HG02943 (cell line): ENCODE measurements around the gene KLF14.
"Not testable (repeated sequence)": the region's sequence is repeated elsewhere in the genome, so short reads cannot be mapped to it uniquely, and the experiment has no call there.

Experiments used
- ATAC-seq: cut with Tn5 transposase; IDR thresholded peaks from one replicate; pipeline ENCODE4 v1.9.1; 2021; ENCODE audit warnings: mild to moderate bottlenecking, low read depth, moderate library complexity; ENCODE audit not compliant: unreplicated experiment

Gene KLF14

DNA sequence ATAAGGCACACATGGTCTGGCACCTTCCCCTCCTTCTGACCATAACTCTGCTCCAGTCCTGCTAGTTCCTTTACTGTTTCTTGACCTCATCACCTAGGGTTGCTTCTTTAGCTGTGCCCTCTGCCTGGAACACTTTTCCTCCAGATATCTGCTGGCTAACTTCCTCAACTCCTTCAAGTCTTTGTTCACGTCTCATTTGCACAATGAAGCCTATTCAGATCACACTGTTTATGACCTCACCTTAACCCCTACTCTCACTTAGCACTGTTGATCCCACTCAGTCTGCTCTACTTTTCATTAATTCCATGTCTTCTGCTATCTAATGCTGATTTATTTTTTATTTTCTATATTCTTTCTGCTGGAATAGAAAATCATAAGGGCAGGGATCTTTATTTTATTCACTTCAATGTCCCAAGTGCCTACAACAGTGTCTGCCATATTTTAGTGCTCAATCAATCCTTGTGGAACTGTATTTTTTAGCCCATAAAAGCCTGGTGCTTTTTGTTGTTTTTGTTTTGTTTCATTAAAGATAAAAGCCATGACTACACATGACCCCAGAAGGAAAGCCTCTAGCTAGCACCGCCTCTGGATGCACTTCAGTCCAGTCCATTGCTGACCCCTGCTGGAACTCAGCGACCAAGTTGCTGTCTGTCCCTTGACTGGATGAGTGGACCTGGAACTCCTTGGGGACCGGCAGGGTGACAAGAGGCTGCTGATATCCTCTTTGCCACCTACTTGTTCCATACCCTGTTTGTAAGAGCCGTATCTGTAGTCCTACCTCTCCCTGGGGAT, 12.3 kb downstream of the KLF14 start:
- no peak for ATAC-seq

DNA sequence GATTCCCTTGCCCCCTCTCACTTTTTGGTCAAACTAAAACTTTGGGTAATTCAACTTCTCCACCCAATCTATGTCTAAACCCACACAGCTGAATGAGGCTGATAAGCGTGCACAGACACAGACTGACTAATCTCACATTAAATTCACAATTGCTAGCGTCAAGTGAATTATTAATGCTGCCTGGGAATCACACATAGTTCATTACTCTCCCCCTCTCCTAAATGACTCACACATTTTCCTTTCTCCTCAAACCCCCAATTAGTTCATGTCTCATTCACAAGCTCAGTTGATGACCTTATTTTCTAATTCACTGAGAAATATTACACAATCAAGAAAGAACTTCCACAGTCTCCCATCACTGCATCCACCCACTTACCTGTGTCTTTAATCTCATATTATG, 14.5 kb downstream of the KLF14 start:
- no peak for ATAC-seq

DNA sequence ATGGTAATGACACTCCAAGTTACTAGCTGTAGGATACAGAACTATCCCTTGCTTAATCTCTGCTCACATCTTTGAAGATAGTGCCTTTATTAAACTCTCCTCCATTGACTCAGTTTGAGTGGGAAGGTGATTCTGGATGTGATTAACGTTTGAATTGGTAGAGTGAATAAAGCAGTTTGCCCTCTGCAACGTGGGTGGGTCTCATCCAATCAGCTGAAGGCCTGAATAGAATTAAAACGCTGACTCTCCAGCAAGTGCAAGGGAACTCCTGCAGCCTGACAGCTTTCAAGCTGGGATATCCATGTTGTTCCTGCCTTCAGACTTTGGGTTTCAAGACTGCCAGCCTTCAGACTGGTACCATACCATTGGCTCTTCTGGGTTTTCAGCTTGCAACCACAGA, 21.6 kb downstream of the KLF14 start:
- ATAC-seq = no peak

DNA sequence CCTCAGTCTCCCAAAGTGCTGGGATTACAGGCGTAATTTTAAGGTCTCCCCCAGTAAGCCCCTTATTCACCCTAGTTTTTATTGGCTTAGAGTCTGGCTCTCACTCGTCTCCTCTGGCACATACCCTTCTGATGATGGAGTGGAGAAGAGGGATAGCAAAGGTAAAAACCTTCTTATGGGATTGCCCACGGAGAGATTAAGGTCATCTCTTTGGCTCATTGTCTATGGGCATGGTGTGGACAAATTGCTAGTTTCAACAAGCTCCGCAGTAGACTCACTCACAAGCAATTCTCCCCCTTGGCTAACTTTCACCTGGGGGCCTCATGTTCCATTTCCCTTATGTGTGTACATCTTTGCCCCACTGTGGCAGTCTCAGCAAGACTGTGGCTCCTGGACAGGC, 25.2 kb downstream of the KLF14 start:
- no peak for ATAC-seq

DNA sequence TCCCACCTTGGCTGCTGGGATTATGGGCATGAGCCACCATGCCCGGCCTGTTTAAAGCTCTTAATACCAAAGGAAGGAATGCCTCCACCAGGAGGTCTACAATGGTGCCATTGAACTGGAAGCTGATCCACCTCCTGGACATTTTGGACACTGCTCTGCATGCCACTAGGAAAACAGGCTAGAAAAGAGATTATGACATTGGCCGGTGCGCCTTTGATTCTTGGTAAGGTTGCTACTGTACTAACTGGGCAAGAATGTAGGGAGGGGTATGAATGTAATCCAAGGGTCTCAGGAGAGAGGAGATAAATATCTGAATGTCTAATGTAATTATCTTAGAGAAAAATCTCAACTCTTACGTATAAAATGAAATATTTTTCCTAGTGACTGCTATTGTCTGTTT, 26.0 kb downstream of the KLF14 start:
- no peak for ATAC-seq

DNA sequence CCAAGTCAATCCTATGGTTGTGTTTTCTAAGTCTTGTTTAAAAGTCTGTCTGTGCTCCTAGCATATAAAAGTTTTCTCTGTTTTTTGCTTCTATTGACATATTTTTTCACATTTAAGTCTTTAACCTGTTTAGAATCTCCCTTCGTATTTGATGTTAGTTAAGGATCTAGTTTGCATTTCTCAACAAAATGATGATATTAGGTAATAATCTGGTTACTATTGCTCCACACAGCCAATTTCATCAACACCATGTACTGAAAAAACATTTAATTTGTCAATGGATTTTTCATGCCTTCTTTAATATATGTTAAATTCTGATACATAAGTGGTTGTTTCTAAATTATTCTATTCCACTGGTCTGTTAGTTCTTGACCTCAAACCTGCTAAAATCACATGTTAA, 30.2 kb downstream of the KLF14 start:
- ATAC-seq = no peak

- ATAC-seq = no peak
Measured at GRCh38 chr7:130701650-130702049, 32.4 kb downstream of the KLF14 start.

GRCh38 chr7:130700760-130701159, 33.2 kb downstream of the KLF14 start:
- ATAC-seq = no peak

DNA sequence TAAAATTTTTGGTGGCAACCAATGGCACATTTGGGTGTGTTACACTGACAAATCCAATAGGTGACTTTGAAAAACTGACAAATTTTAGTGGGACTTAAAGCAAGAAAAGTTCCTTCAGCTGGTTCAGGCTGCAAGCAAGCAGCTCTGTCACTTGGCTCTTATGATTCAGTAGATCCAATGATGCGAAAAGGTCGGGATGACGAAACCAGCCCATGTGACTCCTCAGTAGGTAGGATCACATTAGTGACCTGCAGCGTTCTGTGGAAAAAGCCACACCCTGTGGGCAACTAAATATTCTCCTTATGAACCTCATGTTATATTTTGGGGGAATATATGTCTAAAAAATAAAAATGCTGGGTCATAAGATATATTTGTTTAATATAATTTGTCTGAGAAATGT, 34.3 kb downstream of the KLF14 start:
- ATAC-seq = no peak

DNA sequence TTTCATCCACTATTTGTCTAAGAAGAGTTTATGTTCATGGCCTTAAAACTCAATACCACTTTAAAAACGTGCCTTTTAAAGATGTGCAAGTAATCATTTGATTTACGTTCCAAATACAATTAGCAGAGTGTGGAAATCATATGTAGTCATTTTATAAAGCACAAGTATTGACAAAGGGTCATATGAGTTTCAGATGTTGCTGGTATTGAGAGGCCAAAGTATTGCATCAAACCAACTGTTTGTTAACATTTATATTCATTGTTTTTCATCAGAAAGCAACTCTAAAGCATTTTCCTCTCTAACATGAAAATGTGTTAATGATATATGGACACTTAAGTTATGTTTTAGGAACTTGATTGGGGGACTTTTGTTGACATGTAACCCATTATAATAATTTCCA, 36.2 kb downstream of the KLF14 start:
- ATAC-seq = no peak

- ATAC-seq = no peak
Measured at GRCh38 chr7:130695840-130696239, 38.2 kb downstream of the KLF14 start.

GRCh38 chr7:130692396-130692795, 41.6 kb downstream of the KLF14 start:
- ATAC-seq = not testable (repeated sequence)

DNA sequence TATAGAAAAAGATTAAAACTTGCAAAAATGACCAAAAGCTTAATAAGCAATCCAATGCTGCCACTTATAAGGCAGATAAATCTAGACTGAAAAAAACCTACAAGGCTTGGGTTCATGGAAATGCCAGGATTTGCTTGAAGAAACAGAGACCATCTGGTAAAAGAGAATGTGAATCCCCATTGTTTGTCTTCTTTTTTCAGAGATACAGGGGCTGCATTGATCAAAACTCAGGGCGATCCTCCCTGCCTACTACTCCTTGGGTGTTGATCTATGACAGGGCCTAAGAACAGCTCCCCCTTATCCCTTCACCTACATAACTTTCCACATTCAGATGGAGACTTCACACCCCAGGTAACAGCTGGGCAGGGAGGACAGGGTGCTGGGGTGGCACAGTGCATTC, 44.3 kb downstream of the KLF14 start:
- ATAC-seq = no peak

DNA sequence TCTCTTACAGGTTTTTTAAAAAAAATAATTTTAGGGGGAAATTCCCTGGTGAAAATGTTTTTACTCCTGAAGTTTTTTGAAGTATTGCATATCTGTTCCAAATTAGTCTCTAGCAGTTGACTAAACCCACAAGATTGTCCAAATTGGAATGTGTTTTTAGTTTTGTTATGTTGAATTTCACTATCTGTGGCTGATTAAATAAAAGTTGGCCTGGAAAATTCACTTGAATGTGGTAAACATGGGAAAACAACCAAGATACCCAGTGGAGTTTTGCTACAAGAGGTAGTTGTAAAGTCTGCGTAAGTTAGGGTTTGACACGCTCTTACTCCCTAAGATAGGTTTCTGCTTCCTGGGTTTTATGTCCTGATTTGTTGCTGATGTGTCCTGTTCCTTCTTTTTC, 51.0 kb downstream of the KLF14 start:
- no peak for ATAC-seq
